ENCODE data around the gene DNAJB9.

DNA sequence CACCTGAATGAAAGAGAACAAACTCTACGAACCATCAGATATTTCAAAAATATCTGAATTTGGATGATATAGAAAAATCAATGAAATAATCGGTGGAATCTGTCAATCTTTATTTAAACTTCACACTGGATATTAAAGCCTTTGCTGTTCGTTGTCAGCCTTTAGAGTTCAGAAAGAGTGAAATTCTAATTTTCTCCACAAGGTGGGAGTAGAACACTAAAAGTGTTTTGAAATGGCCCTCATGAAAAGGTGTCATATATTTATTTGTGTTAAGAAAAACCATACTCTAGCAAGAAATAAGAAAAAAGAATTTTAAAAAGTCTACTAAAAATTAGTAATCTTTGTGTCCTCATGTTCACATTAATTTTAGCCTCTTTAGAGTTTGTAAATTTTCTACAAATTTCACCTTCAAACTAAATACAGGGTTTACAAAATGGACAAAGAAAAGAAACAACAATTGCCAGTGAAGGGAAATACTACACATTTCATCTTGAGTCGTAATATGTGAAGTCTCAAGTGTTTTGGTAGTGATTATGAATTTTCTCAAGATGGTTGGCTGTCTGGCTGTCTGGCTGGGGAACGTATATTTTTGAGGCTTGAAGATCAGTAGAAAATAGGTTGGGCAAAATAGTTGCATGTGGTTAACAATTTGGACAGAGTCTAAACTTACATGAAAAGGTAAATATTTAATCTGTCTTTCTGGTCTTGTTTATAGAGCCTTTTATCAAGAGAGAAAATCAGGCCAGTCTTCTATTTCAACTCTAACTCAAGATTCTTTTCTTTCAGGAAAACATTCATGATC lies 43.7 kb downstream of the DNAJB9 start:
- no peak for TF ChIP-seq EZH2 (IDR thresholded peaks at IDR 0.05; ENCODE audit: insufficient read depth, poor library complexity, severe bottlenecking)
- no peak for TF ChIP-seq EZH2phosphoT487 (IDR thresholded peaks at IDR 0.05; ENCODE audit: insufficient read depth, low read depth)

Data from GM23248 (cell line).